H9 (cell line): ENCODE results near the gene KIAA1958. TPM values are rescaled to one million over a fixed set of nuclear protein-coding genes. Genes with fewer than 3 reads are reported as not detected.
A peak's percentile ranks its signal among the peaks of the same experiment; 100 is the strongest.

Source experiments
- DNase-seq: peaks from one replicate; pipeline ENCODE4 v3.0.0-alpha.2; 2017
- H2AFZ ChIP-seq: one replicate; pipeline ENCODE4 v1.6.1; 2013; ENCODE audit warnings: mild to moderate bottlenecking, low read length, control low read depth, moderate library complexity
- H2AK5ac ChIP-seq: 2 replicates; pipeline ENCODE4 v1.6.1; 2013; ENCODE audit warnings: low read length, control low read depth, mixed read lengths; ENCODE audit not compliant: insufficient read length
- H2BK120ac ChIP-seq: one replicate; pipeline ENCODE4 v1.6.1; 2013; ENCODE audit warnings: low read depth, mild to moderate bottlenecking, low read length, control low read depth, inconsistent platforms; ENCODE audit not compliant: poor library complexity, severe bottlenecking
- H2BK12ac ChIP-seq: 2 replicates; pipeline ENCODE4 v1.6.1; 2013; ENCODE audit warnings: low read length, control low read depth, mixed read lengths, low read depth; ENCODE audit not compliant: insufficient read length
- H2BK15ac ChIP-seq: 2 replicates; pipeline ENCODE4 v1.6.1; 2013; ENCODE audit warnings: low read depth, low read length, control low read depth
- H2BK20ac ChIP-seq: one replicate; pipeline ENCODE4 v1.6.1; 2013; ENCODE audit warnings: low read depth, mild to moderate bottlenecking, low read length, control low read depth, inconsistent platforms; ENCODE audit not compliant: poor library complexity, severe bottlenecking
- H2BK5ac ChIP-seq: 2 replicates; pipeline ENCODE4 v1.6.1; 2013; ENCODE audit warnings: low read length, control low read depth, mixed read lengths; ENCODE audit not compliant: insufficient read length
- H3K14ac ChIP-seq: 2 replicates; pipeline ENCODE4 v1.6.1; 2013; ENCODE audit warnings: low read length, control low read depth; ENCODE audit not compliant: insufficient read depth
- H3K18ac ChIP-seq: 2 replicates; pipeline ENCODE4 v1.6.1; 2013; ENCODE audit warnings: low read depth, mild to moderate bottlenecking, mixed read lengths, low read length, control low read depth; ENCODE audit not compliant: insufficient read length
- H3K23ac ChIP-seq: 2 replicates; pipeline ENCODE4 v1.6.1; 2013; ENCODE audit warnings: low read length, control low read depth, mixed read lengths, low read depth; ENCODE audit not compliant: insufficient read length
- H3K23me2 ChIP-seq: 2 replicates; pipeline ENCODE4 v1.6.1; 2013; ENCODE audit warnings: low read depth, mild to moderate bottlenecking, mixed read lengths, low read length, control low read depth; ENCODE audit not compliant: insufficient read length, poor library complexity, severe bottlenecking
- H3K27ac ChIP-seq: 2 replicates; pipeline ENCODE4 v1.5.1; 2013; ENCODE audit warnings: low read length, control low read depth, mixed read lengths, low read depth; ENCODE audit not compliant: insufficient read length
- H3K27me3 ChIP-seq: 2 replicates; pipeline ENCODE4 v1.6.1; 2013; ENCODE audit warnings: low read length, control low read depth, inconsistent platforms; ENCODE audit not compliant: insufficient read depth
- H3K4ac ChIP-seq: 2 replicates; pipeline ENCODE4 v1.6.1; 2013; ENCODE audit warnings: low read depth, mild to moderate bottlenecking, control low read depth, inconsistent platforms, low read length, moderate library complexity
- H3K4me1 ChIP-seq: 2 replicates; pipeline ENCODE4 v1.6.1; 2013; ENCODE audit warnings: low read length, control low read depth, inconsistent platforms; ENCODE audit not compliant: insufficient read depth
- H3K4me2 ChIP-seq: 2 replicates; pipeline ENCODE4 v1.6.1; 2013; ENCODE audit warnings: low read length, control low read depth, mixed read lengths; ENCODE audit not compliant: insufficient read length, insufficient read depth
- H3K56ac ChIP-seq: 2 replicates; pipeline ENCODE4 v1.6.1; 2013; ENCODE audit warnings: low read depth, mild to moderate bottlenecking, mixed read lengths, low read length, control low read depth; ENCODE audit not compliant: insufficient read length
- H3K79me1 ChIP-seq: 2 replicates; pipeline ENCODE4 v1.6.1; 2013; ENCODE audit warnings: low read depth, mild to moderate bottlenecking, moderate library complexity, low read length, control low read depth, inconsistent platforms; ENCODE audit not compliant: insufficient read depth, poor library complexity, severe bottlenecking
- H3K79me2 ChIP-seq: 2 replicates; pipeline ENCODE4 v1.6.1; 2013; ENCODE audit warnings: low read length, control low read depth, inconsistent platforms; ENCODE audit not compliant: insufficient read depth
- H3K9ac ChIP-seq: 2 replicates; pipeline ENCODE4 v1.6.1; 2013; ENCODE audit warnings: low read length, control low read depth, mixed read lengths; ENCODE audit not compliant: insufficient read length; ENCODE audit errors: extremely low read depth
- H3K9me3 ChIP-seq: one replicate; pipeline ENCODE4 v1.6.1; 2013; ENCODE audit warnings: low read depth, low read length, inconsistent platforms; ENCODE audit not compliant: control insufficient read depth
- H3T11ph ChIP-seq: one replicate; pipeline ENCODE4 v1.6.1; 2013; ENCODE audit warnings: mild to moderate bottlenecking, low read length, control low read depth, inconsistent platforms
- H4K20me1 ChIP-seq: one replicate; pipeline ENCODE4 v1.6.1; 2013; ENCODE audit not compliant: control insufficient read depth, insufficient read length, insufficient read depth
- H4K5ac ChIP-seq: 2 replicates; pipeline ENCODE4 v1.6.1; 2013; ENCODE audit warnings: low read depth, mild to moderate bottlenecking, mixed read lengths, low read length, control low read depth; ENCODE audit not compliant: insufficient read length
- H4K8ac ChIP-seq: replicated peaks from 2 replicates; pipeline ENCODE4 v1.6.1; 2013; ENCODE audit warnings: low read length, control low read depth, mixed read lengths, low read depth; ENCODE audit not compliant: insufficient read length
- H4K91ac ChIP-seq: 2 replicates; pipeline ENCODE4 v1.6.1; 2013; ENCODE audit warnings: low read depth, mild to moderate bottlenecking, moderate library complexity, mixed read lengths, low read length, control low read depth; ENCODE audit not compliant: insufficient read length
- H3K27ac Mint-ChIP-seq, 3 experiments: 2 replicates in 2 of 3; 3 replicates in 1 of 3; pipeline ENCODE4 v1.8.0; 2020 to 2021; ENCODE audit warnings: mixed read lengths in 3 of 3, mild to moderate bottlenecking in 1 of 3, moderate library complexity in 1 of 3
- H3K27me3 Mint-ChIP-seq: 2 replicates; pipeline ENCODE4 v1.8.0; 2021; ENCODE audit warnings: low read depth, mild to moderate bottlenecking, moderate library complexity, mixed read lengths
- H3K36me3 Mint-ChIP-seq, 3 experiments: 2 replicates in 2 of 3; 3 replicates in 1 of 3; pipeline ENCODE4 v1.8.0; 2020 to 2021; ENCODE audit warnings: low read depth in 3 of 3, mixed read lengths in 3 of 3; ENCODE audit not compliant: insufficient read depth in 1 of 3
- H3K4me1 Mint-ChIP-seq, 2 experiments: 2 replicates each; pipeline ENCODE4 v1.8.0; 2020; ENCODE audit warnings: mixed read lengths in 2 of 2
- H3K4me3 Mint-ChIP-seq, 2 experiments: 2 replicates in 1 of 2; 3 replicates in 1 of 2; pipeline ENCODE4 v1.8.0; 2020 to 2021; ENCODE audit warnings: mild to moderate bottlenecking in 2 of 2, mixed read lengths in 2 of 2, moderate library complexity in 1 of 2
- H3K9me3 Mint-ChIP-seq, 2 experiments: 2 replicates in 1 of 2; 3 replicates in 1 of 2; pipeline ENCODE4 v1.8.0; 2020; ENCODE audit warnings: mild to moderate bottlenecking in 2 of 2, mixed read lengths in 2 of 2, moderate library complexity in 1 of 2
- CTCF ChIP-seq: fragments of 200-600 bp; sonication (generic); conservative IDR thresholded peaks from 3 replicates; pipeline ENCODE4 v1.8.0; 2021; ENCODE audit warnings: antibody characterized with exemption, mild to moderate bottlenecking
- WGBS: extraction: QIAGEN DNeasy Blood & Tissue Kit; methylation state at CpG from one replicate; pipeline ENCODE4 v1.1.7; 2013; ENCODE audit warnings: missing lambda C conversion rate, low lambda C conversion rate, mixed read lengths; ENCODE audit not compliant: insufficient read length; ENCODE audit errors: extremely low coverage; 5-methylcytosine and 5-hydroxymethylcytosine counted together
- total RNA-seq: library from RNA; stranded (reverse); gene quantifications from 2 replicates; pipeline ENCODE4 v1.2.1, GENCODE V29; 2021

Gene KIAA1958
- total RNA-seq, 1 experiment from 2014 or later = 34.0 TPM

- H3K4me1 ChIP-seq = peaks cover 5% of the 10 kb centered on the region; the same call in 1 of the 2 replicates
- no peak overlapping the region for H2BK120ac ChIP-seq
- H3K79me1 ChIP-seq = peaks cover 25% of the 10 kb centered on the region
- no peaks in the 10 kb centered on the region for H4K20me1 ChIP-seq
- 0 out of 7 replicates have a peak overlapping the region, but pooled peaks of 1 of the 3 experiments have one; percentile 2 for H3K27ac Mint-ChIP-seq
- H2BK20ac ChIP-seq = no peak overlapping the region
- WGBS = no CpG with 5 or more reads among the region's 1 CpG
- H4K91ac ChIP-seq = no peak overlapping the region
- H3K27ac ChIP-seq = no peak overlapping the region
- no peak overlapping the region for H2AK5ac ChIP-seq
- H4K8ac ChIP-seq = no peak overlapping the region
- no peaks in the 10 kb centered on the region for H3K9me3 Mint-ChIP-seq
- no peak overlapping the region for H3K4ac ChIP-seq
- no peak overlapping the region for H2BK15ac ChIP-seq
- H3K23me2 ChIP-seq = no peaks in the 10 kb centered on the region
- H3K4me2 ChIP-seq = no peak overlapping the region
- H3K79me2 ChIP-seq = peaks cover 23% of the 10 kb centered on the region; the same call in 1 of the 2 replicates
- H3K9ac ChIP-seq = no peak overlapping the region
- no peak overlapping the region for H3K4me3 Mint-ChIP-seq
- H3K18ac ChIP-seq = no peak overlapping the region
- H3K14ac ChIP-seq = no peak overlapping the region
- no peak for TF ChIP-seq CTCF
- no peaks in the 10 kb centered on the region for H3K27me3 ChIP-seq
- no peak overlapping the region for H2BK5ac ChIP-seq
- H2AFZ ChIP-seq = no peak overlapping the region
- H3K56ac ChIP-seq = no peak overlapping the region
- no peaks in the 10 kb centered on the region; a peak in 2 of 7 replicates for H3K36me3 Mint-ChIP-seq
- H3K23ac ChIP-seq = no peak overlapping the region
- H3T11ph ChIP-seq = no peak overlapping the region
- no peaks in the 10 kb centered on the region for H3K9me3 ChIP-seq
- no peak for DNase-seq
- H3K4me1 Mint-ChIP-seq = peaks cover 16 to 20% of the 10 kb centered on the region in 2 experiments
- H3K27me3 Mint-ChIP-seq = no peaks in the 10 kb centered on the region
- no peak overlapping the region for H2BK12ac ChIP-seq
- no peak overlapping the region for H4K5ac ChIP-seq
Observed at GRCh38 chr9:112526973-112527372, 40.3 kb downstream of the KIAA1958 start.
